ENCODE results near the gene KCNH1. TPM values are rescaled to one million over a fixed set of nuclear protein-coding genes. Genes with fewer than 3 reads are reported as not detected.

Gene KCNH1
- total and polyA plus RNA-seq, 2 experiments from 2014 or later, result 0.28 TPM; not detected in 1

DNA sequence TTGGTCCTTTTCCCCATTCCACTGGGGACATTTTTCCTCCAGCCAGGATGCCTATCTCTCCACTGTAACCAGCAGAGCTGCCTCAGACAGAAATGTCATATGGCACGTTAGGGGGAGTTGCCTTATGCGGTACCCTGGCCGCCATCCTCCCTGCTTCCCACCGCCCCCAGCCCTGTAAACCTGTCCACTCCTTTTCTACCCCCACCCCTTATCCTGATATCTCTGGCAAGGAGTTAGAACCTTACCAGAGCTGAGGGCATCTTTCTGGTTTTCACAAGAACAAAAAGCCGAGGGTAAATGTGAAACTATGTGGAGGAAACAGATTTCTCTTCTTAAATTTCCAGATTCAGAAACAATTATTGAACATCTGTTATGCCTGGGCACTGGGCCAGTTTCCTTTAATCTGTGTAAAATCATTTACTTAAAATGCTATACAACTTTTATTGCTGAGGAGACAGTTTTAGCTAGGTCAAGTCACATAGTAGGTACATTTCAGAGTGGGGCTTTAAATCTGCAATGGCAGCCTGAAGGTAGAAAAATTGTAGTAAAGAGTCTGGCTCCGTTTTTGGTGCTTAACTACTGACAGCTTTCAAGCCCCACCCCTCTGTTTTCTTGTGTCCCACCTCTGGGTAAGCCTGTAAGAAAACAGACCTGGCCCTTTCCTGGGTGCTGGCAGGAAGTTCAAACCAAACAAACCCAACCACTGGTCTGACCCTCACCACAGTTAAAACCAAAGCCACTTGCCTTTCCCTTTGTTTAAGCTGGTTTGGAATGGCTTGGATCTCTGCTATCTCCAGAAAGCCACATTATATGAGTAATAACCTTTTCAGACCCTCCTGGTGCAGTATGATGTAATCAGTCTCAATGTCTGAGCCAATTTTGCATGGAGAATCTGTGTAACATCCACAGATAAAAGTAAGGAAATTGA is 486.3 kb downstream of the KCNH1 start (continued):
- TF ChIP-seq REST (IDR thresholded peaks at IDR 0.05; ENCODE audit: unreplicated experiment) (no peak), EZH2 (IDR thresholded peaks at IDR 0.05; ENCODE audit: low read depth, unreplicated experiment) (no peak), CREB1 (CRISPR knock-in tag; IDR thresholded peaks at IDR 0.05; ENCODE audit: low read depth) (no peak), ZNF114 (CRISPR knock-in tag; IDR thresholded peaks at IDR 0.05) (no peak), STAT1 (IDR thresholded peaks at IDR 0.05; ENCODE audit: unreplicated experiment) (no peak), ETS1 (IDR thresholded peaks at IDR 0.05) (no peak), ZNF331 (CRISPR knock-in tag; IDR thresholded peaks at IDR 0.05; ENCODE audit: low read depth) (no peak)

DNA sequence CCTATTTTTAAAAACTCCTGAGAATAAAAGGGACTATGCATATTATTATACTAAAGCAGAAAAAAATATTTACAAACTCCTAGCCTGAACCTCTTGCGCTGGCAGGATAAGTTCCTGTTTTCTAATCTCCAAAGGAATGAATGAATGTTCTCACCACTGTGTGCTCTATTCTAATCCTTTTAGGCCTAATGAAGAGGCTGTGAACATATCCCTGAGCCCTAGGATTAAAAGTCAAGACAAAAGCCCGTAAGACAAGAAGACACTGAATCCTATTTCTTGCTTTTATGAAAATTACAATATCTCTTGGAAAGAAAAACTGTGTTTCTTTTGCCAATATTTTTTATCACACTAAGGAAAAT is 487.7 kb downstream of the KCNH1 start:
- DNase-seq (ENCODE audit: low spot score) (no peak), ATAC-seq (no peak)
- no peaks in the 10 kb centered on the region for H3K79me2 ChIP-seq (replicated peaks; ENCODE audit: insufficient read depth)
- no peaks in the 10 kb centered on the region for H3K9me2 ChIP-seq (ENCODE audit: insufficient read depth)
- H3K9me3 Mint-ChIP-seq, result no peaks in the 10 kb centered on the region
- H3K27ac Mint-ChIP-seq, result no peak overlapping the region
- H3K36me3 ChIP-seq (ENCODE audit: insufficient read depth), result no peaks in the 10 kb centered on the region
- H3F3A ChIP-seq (replicated peaks; ENCODE audit: low read depth), result no peaks in the 10 kb centered on the region
- peak overlapping the region; percentile 69; the same call in 1 of the 2 replicates for H2AFZ ChIP-seq
- H3K27ac ChIP-seq (ENCODE audit: low read depth), result no peak overlapping the region
- H3K4me3 Mint-ChIP-seq, result no peak overlapping the region
- H3K36me3 Mint-ChIP-seq (ENCODE audit: low read depth), result no peaks in the 10 kb centered on the region
- no peaks in the 10 kb centered on the region for H3K27me3 ChIP-seq (ENCODE audit: insufficient read depth)
- no peak overlapping the region for H3K4me3 ChIP-seq
- no peak overlapping the region for H3K4me2 ChIP-seq
- no peaks in the 10 kb centered on the region for H4K20me1 ChIP-seq (replicated peaks; ENCODE audit: insufficient read depth)
- H3K4me1 Mint-ChIP-seq, result peaks cover 5% of the 10 kb centered on the region; the same call in 1 of the 3 replicates
- no peaks in the 10 kb centered on the region for H3K27me3 Mint-ChIP-seq (ENCODE audit: insufficient read depth, low read depth, poor library complexity)
- no peaks in the 10 kb centered on the region for H3K4me1 ChIP-seq (ENCODE audit: insufficient read depth)
- no peak for TF ChIP-seq STAT1 (IDR thresholded peaks at IDR 0.05; ENCODE audit: unreplicated experiment)
- no peak for TF ChIP-seq ETS1 (IDR thresholded peaks at IDR 0.05)
- no peak for TF ChIP-seq NANOG (IDR thresholded peaks at IDR 0.05; ENCODE audit: borderline replicate concordance)
- TF ChIP-seq JUNB (IDR thresholded peaks at IDR 0.05; ENCODE audit: unreplicated experiment), result no peak
- no peak for TF ChIP-seq CREB1 (CRISPR knock-in tag; IDR thresholded peaks at IDR 0.05; ENCODE audit: low read depth)
- TF ChIP-seq EZH2 (IDR thresholded peaks at IDR 0.05; ENCODE audit: low read depth, unreplicated experiment), result no peak
- no peak for TF ChIP-seq EZH2phosphoT487 (IDR thresholded peaks at IDR 0.05; ENCODE audit: unreplicated experiment)
- TF ChIP-seq ZNF114 (CRISPR knock-in tag; IDR thresholded peaks at IDR 0.05), result no peak
- TF ChIP-seq POLR2AphosphoS5 (IDR thresholded peaks at IDR 0.05; ENCODE audit: low read depth), result no peak
- TF ChIP-seq, protein P1, sequence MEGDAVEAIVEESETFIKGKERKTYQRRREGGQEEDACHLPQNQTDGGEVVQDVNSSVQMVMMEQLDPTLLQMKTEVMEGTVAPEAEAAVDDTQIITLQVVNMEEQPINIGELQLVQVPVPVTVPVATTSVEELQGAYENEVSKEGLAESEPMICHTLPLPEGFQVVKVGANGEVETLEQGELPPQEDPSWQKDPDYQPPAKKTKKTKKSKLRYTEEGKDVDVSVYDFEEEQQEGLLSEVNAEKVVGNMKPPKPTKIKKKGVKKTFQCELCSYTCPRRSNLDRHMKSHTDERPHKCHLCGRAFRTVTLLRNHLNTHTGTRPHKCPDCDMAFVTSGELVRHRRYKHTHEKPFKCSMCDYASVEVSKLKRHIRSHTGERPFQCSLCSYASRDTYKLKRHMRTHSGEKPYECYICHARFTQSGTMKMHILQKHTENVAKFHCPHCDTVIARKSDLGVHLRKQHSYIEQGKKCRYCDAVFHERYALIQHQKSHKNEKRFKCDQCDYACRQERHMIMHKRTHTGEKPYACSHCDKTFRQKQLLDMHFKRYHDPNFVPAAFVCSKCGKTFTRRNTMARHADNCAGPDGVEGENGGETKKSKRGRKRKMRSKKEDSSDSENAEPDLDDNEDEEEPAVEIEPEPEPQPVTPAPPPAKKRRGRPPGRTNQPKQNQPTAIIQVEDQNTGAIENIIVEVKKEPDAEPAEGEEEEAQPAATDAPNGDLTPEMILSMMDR (conservative IDR thresholded peaks at IDR 0.05; ENCODE audit: low read depth in 2 of 2), result no peak
- TF ChIP-seq REST (IDR thresholded peaks at IDR 0.05; ENCODE audit: unreplicated experiment), result no peak
- TF ChIP-seq ZNF331 (CRISPR knock-in tag; IDR thresholded peaks at IDR 0.05; ENCODE audit: low read depth), result no peak

Measured in GM23338 (cell line).